ENCODE results near the gene TCF7L2.

TCF7L2 gene

DNA sequence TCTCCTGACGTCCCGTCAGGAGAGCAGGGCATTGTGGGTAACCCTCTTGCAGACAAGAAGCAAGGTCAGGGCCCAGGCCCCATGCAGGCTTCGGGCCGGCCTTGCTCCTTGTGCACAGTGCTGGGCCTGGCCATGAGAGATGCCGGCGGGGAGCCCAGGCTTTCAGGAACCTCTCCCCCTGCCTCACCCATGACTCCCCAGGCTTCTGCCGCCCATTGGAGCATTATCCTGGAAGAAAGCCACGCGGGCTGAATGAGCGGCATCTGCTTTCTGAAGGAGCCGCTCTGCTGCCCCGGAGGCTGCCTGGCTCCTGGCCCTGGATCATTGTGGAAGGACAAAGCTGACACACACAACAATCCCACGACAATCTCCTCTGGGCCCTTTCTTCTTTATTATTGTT, 233.5 kb downstream of the TCF7L2 start:
- no peak overlapping the region for H3K4ac ChIP-seq (ENCODE audit: low read depth in 1 of 2, low read length in 2 of 2)
- 92% methylated on average over 13 of the region's 13 CpGs for WGBS

DNA sequence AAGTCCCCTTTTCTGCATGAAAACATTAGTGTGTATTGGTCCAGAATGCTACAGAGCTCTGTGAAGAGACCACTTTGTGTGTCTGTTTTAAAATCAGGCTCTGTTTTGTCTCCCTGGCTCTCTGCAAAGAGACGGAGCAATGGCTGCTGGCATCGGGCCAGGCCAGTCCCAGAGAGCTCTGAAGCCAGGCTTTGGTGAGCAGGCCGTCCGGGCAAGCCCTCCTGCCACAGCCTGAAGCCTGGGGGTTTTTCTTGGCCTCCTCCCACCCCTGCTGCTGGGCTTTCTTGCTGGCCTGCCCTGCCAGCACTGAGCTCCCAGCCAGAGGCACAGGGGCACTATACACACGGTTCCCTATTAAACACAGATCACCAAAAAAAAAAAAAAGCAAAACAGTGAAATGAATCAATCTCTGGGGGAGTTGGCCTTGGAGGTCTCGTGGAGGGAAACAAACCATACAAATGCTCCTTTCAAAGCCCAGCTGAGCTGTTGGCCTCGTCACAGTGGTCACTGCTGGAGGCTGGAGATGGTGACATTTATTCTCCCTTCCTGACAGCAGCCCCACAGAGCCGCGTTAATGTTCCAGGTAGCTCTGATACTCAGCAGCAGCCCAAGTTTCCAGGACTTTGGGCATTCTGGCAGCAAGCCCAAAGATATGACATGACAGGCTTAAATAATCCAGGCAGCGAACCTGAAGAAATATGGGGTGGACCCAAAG, 237.2 kb downstream of the TCF7L2 start:
- no peak overlapping the region for H2BK12ac ChIP-seq (ENCODE audit: low read length in 2 of 2)
- H4K8ac ChIP-seq (ENCODE audit: low read length): no peak overlapping the region
- H3K4me1 ChIP-seq (ENCODE audit: control insufficient read depth, insufficient read depth, low read depth, low read length): peaks cover 3% of the 10 kb centered on the region
- peak overlapping the region in 1 of 2 experiments; percentile 50 for H3K18ac ChIP-seq (ENCODE audit: low read depth in 1 of 2, low read length in 2 of 2)
- H3K36me3 ChIP-seq (ENCODE audit: control insufficient read depth in 1 of 2, insufficient read depth in 2 of 2, low read depth in 1 of 2, low read length in 2 of 2): no peaks in the 10 kb centered on the region
- peak; percentile 28 for DNase-seq
- H3K23ac ChIP-seq (ENCODE audit: low read length in 2 of 2): no peak overlapping the region
- no peak overlapping the region for H3K4ac ChIP-seq (ENCODE audit: low read depth in 1 of 2, low read length in 2 of 2)
- H4K91ac ChIP-seq (ENCODE audit: low read length): no peak overlapping the region
- no peak overlapping the region for H3K9ac ChIP-seq (ENCODE audit: low read length)
- no peak overlapping the region for H2AFZ ChIP-seq (ENCODE audit: low read depth, low read length)
- no peaks in the 10 kb centered on the region for H3K79me1 ChIP-seq (replicated peaks; ENCODE audit: low read length, poor library complexity, severe bottlenecking)
- no peak overlapping the region for H2AK5ac ChIP-seq (ENCODE audit: low read length, severe bottlenecking)
- H3K9me3 ChIP-seq (ENCODE audit: control insufficient read depth, low read length): peaks cover 3% of the 10 kb centered on the region
- H2BK120ac ChIP-seq (ENCODE audit: low read depth, low read length): no peak overlapping the region
- H3K14ac ChIP-seq (ENCODE audit: low read length in 2 of 2): no peak overlapping the region
- no peak overlapping the region for H2BK15ac ChIP-seq (ENCODE audit: low read depth, poor library complexity, severe bottlenecking)
- no peak overlapping the region for H3K27ac ChIP-seq (ENCODE audit: low read length, poor library complexity, severe bottlenecking)
- 67% methylated on average over 10 of the region's 10 CpGs for WGBS
- H3K27me3 ChIP-seq (ENCODE audit: control insufficient read depth in 1 of 2, insufficient read depth in 1 of 2, low read length in 2 of 2): peaks cover 0 to 12% of the 10 kb centered on the region in 2 experiments
- H3K4me2 ChIP-seq (ENCODE audit: low read length, poor library complexity, severe bottlenecking): no peak overlapping the region
- H2BK5ac ChIP-seq (ENCODE audit: low read depth, low read length, poor library complexity, severe bottlenecking): no peak overlapping the region
- H3K4me3 ChIP-seq (ENCODE audit: insufficient read depth in 1 of 2, low read depth in 1 of 2, low read length in 2 of 2): no peak overlapping the region

More for the DNA sequence above, 233.5 kb downstream of the TCF7L2 start:
- H2BK15ac ChIP-seq (ENCODE audit: low read depth, poor library complexity, severe bottlenecking): no peak overlapping the region
- no peak overlapping the region for H3K4me2 ChIP-seq (ENCODE audit: low read length, poor library complexity, severe bottlenecking)
- H3K4me3 ChIP-seq (ENCODE audit: insufficient read depth in 1 of 2, low read depth in 1 of 2, low read length in 2 of 2): no peak overlapping the region
- peaks cover 7% of the 10 kb centered on the region for H3K4me1 ChIP-seq (ENCODE audit: control insufficient read depth, insufficient read depth, low read depth, low read length)
- no peak overlapping the region for H4K91ac ChIP-seq (ENCODE audit: low read length)
- H2AK5ac ChIP-seq (ENCODE audit: low read length, severe bottlenecking): no peak overlapping the region
- no peak overlapping the region for H2BK120ac ChIP-seq (ENCODE audit: low read depth, low read length)
- no peaks in the 10 kb centered on the region for H3K36me3 ChIP-seq (ENCODE audit: control insufficient read depth in 1 of 2, insufficient read depth in 2 of 2, low read depth in 1 of 2, low read length in 2 of 2)
- no peak overlapping the region for H3K23ac ChIP-seq (ENCODE audit: low read length in 2 of 2)
- no peaks in the 10 kb centered on the region for H3K9me3 ChIP-seq (ENCODE audit: control insufficient read depth, low read length)
- no peak overlapping the region for H3K18ac ChIP-seq (ENCODE audit: low read depth in 1 of 2, low read length in 2 of 2)
- no peak overlapping the region for H2BK5ac ChIP-seq (ENCODE audit: low read depth, low read length, poor library complexity, severe bottlenecking)
- no peak overlapping the region for H3K9ac ChIP-seq (ENCODE audit: low read length)
- no peak overlapping the region for H3K27ac ChIP-seq (ENCODE audit: low read length, poor library complexity, severe bottlenecking)
- no peak for DNase-seq
- H3K27me3 ChIP-seq (ENCODE audit: control insufficient read depth in 1 of 2, insufficient read depth in 1 of 2, low read length in 2 of 2): peaks cover 0 to 9% of the 10 kb centered on the region in 2 experiments
- no peak overlapping the region for H2AFZ ChIP-seq (ENCODE audit: low read depth, low read length)
- H3K14ac ChIP-seq (ENCODE audit: low read length in 2 of 2): no peak overlapping the region
- no peaks in the 10 kb centered on the region for H3K79me1 ChIP-seq (replicated peaks; ENCODE audit: low read length, poor library complexity, severe bottlenecking)
- H2BK12ac ChIP-seq (ENCODE audit: low read length in 2 of 2): no peak overlapping the region
- H4K8ac ChIP-seq (ENCODE audit: low read length): no peak overlapping the region

DNA sequence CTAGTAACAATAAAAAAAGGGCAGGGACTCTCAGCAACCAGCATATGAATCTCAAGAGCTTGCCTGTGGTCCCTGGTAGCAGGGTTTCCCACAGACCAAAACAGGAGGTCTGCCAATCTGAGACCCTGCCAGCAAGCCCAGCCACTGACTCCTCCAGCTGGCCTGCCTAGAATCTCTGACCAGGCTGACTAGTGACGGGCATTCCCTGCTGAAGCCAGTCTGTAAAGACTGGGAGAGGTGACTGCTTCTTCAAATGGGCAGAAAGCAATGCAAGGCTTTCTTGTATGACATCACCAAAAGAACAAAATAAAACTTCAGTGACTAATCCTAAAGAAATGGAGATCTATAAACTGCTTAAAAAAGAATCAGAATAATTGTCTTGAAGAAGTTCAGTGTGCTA, 249.4 kb downstream of the TCF7L2 start:
- peak; percentile 56 for DNase-seq
- Histone ChIP-seq H3K4ac (ENCODE audit: low read depth in 1 of 2, low read length in 2 of 2) (no peak overlapping the region), H3K9me3 (ENCODE audit: control insufficient read depth, low read length) (peaks cover 20% of the 10 kb centered on the region), H2BK15ac (ENCODE audit: low read depth, poor library complexity, severe bottlenecking) (no peak overlapping the region), H2AK5ac (ENCODE audit: low read length, severe bottlenecking) (no peak overlapping the region), H4K91ac (ENCODE audit: low read length) (no peak overlapping the region), H2BK12ac (ENCODE audit: low read length in 2 of 2) (no peak overlapping the region), H3K23ac (ENCODE audit: low read length in 2 of 2) (no peak overlapping the region), H3K9ac (ENCODE audit: low read length) (no peak overlapping the region), H2AFZ (ENCODE audit: low read depth, low read length) (no peak overlapping the region), H4K8ac (ENCODE audit: low read length) (no peak overlapping the region), H3K14ac (ENCODE audit: low read length in 2 of 2) (no peak overlapping the region), H3K4me1 (ENCODE audit: control insufficient read depth, insufficient read depth, low read depth, low read length) (peaks cover 2% of the 10 kb centered on the region), H2BK120ac (ENCODE audit: low read depth, low read length) (no peak overlapping the region), H2BK5ac (ENCODE audit: low read depth, low read length, poor library complexity, severe bottlenecking) (no peak overlapping the region), H3K79me1 (replicated peaks; ENCODE audit: low read length, poor library complexity, severe bottlenecking) (no peaks in the 10 kb centered on the region), H3K27me3 (ENCODE audit: control insufficient read depth in 1 of 2, insufficient read depth in 1 of 2, low read length in 2 of 2) (no peaks in the 10 kb centered on the region), H3K36me3 (ENCODE audit: control insufficient read depth in 1 of 2, insufficient read depth in 2 of 2, low read depth in 1 of 2, low read length in 2 of 2) (no peaks in the 10 kb centered on the region), H3K27ac (ENCODE audit: low read length, poor library complexity, severe bottlenecking) (no peak overlapping the region), H3K4me3 (ENCODE audit: insufficient read depth in 1 of 2, low read depth in 1 of 2, low read length in 2 of 2) (no peak overlapping the region), H3K18ac (ENCODE audit: low read depth in 1 of 2, low read length in 2 of 2) (peak overlapping the region in 1 of 2 experiments; percentile 25), H3K4me2 (ENCODE audit: low read length, poor library complexity, severe bottlenecking) (no peak overlapping the region)
- WGBS: no CpG with 5 or more reads among the region's 1 CpG

DNA sequence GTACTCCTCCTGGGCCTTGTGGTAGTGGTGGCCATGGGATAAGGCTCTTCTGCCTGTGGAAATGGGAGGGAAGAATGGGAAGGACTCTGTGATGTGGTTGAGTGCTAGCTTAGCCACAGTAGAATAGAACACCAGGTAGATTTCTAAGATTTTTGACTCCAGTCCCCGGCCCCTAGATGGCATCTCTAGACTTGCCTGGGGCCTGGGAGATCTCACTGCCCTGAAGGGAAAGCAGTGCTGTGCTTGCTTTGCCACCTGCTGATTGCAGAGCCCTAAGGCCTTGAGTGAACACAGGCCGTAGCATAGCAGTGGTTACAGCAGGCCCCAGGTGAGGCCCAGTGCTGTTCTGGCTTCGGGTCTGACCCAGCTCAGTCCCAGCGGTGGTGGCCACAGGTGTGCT, 252.0 kb downstream of the TCF7L2 start:
- H3K4me2 ChIP-seq (ENCODE audit: low read length, poor library complexity, severe bottlenecking): no peak overlapping the region
- no peak overlapping the region for H3K23ac ChIP-seq (ENCODE audit: low read length in 2 of 2)
- H4K8ac ChIP-seq (ENCODE audit: low read length): no peak overlapping the region
- no peak overlapping the region for H2BK120ac ChIP-seq (ENCODE audit: low read depth, low read length)
- no peaks in the 10 kb centered on the region for H3K36me3 ChIP-seq (ENCODE audit: control insufficient read depth in 1 of 2, insufficient read depth in 2 of 2, low read depth in 1 of 2, low read length in 2 of 2)
- H2BK15ac ChIP-seq (ENCODE audit: low read depth, poor library complexity, severe bottlenecking): no peak overlapping the region
- H2AK5ac ChIP-seq (ENCODE audit: low read length, severe bottlenecking): no peak overlapping the region
- H3K18ac ChIP-seq (ENCODE audit: low read depth in 1 of 2, low read length in 2 of 2): no peak overlapping the region
- no peaks in the 10 kb centered on the region for H3K79me1 ChIP-seq (replicated peaks; ENCODE audit: low read length, poor library complexity, severe bottlenecking)
- H2AFZ ChIP-seq (ENCODE audit: low read depth, low read length): no peak overlapping the region
- H2BK5ac ChIP-seq (ENCODE audit: low read depth, low read length, poor library complexity, severe bottlenecking): no peak overlapping the region
- H3K27me3 ChIP-seq (ENCODE audit: control insufficient read depth in 1 of 2, insufficient read depth in 1 of 2, low read length in 2 of 2): no peaks in the 10 kb centered on the region
- H3K4ac ChIP-seq (ENCODE audit: low read depth in 1 of 2, low read length in 2 of 2): no peak overlapping the region
- H3K27ac ChIP-seq (ENCODE audit: low read length, poor library complexity, severe bottlenecking): no peak overlapping the region
- H4K91ac ChIP-seq (ENCODE audit: low read length): no peak overlapping the region
- no peak overlapping the region for H3K4me3 ChIP-seq (ENCODE audit: insufficient read depth in 1 of 2, low read depth in 1 of 2, low read length in 2 of 2)
- H3K9ac ChIP-seq (ENCODE audit: low read length): no peak overlapping the region
- H2BK12ac ChIP-seq (ENCODE audit: low read length in 2 of 2): no peak overlapping the region
- WGBS: 92% methylated on average over 2 of the region's 4 CpGs
- DNase-seq: no peak
- H3K14ac ChIP-seq (ENCODE audit: low read length in 2 of 2): no peak overlapping the region
- H3K4me1 ChIP-seq (ENCODE audit: control insufficient read depth, insufficient read depth, low read depth, low read length): peaks cover 2% of the 10 kb centered on the region
- peaks cover 44% of the 10 kb centered on the region for H3K9me3 ChIP-seq (ENCODE audit: control insufficient read depth, low read length)
